HepG2 (cell line): Measurements from ENCODE around the gene TM4SF18. TPM values are rescaled to one million over a fixed set of nuclear protein-coding genes. Genes with fewer than 3 reads are reported as not detected.

Experiments used
- AKAP8 ChIP-seq: sonication (generic); formaldehyde crosslinking; IDR thresholded peaks from 2 replicates; pipeline ENCODE4 v1.5.1; 2020; ENCODE audit warnings: mild to moderate bottlenecking, missing genetic modification reagents
- CREB1 ChIP-seq, 2 experiments: fragments of 450-650 bp in 1 of 2; IDR thresholded peaks; 2 replicates each; pipeline ENCODE4 v1.6.1; 2016 to 2017; ENCODE audit warnings: control low read depth in 1 of 2, mild to moderate bottlenecking in 1 of 2, missing compliant biosample characterization in 1 of 2, missing genetic modification characterization in 1 of 2
- GABPB1 ChIP-seq: IDR thresholded peaks from 2 replicates; pipeline ENCODE4 v1.6.1; 2016; ENCODE audit warnings: mild to moderate bottlenecking, missing genetic modification reagents, moderate library complexity, missing compliant biosample characterization
- HMG20B ChIP-seq: conservative IDR thresholded peaks from 2 replicates; pipeline ENCODE4 v1.6.1; 2016; ENCODE audit warnings: missing genetic modification reagents, missing compliant biosample characterization
- IRF2 ChIP-seq: IDR thresholded peaks from 2 replicates; pipeline ENCODE4 v1.6.1; 2018; ENCODE audit warnings: missing genetic modification reagents, missing compliant biosample characterization
- PHF21A ChIP-seq: sonication (generic); formaldehyde crosslinking; IDR thresholded peaks from 2 replicates; pipeline ENCODE4 v1.5.0; 2020; ENCODE audit warnings: mild to moderate bottlenecking, missing genetic modification reagents
- RBAK ChIP-seq: sonication (generic); formaldehyde crosslinking; IDR thresholded peaks from 2 replicates; pipeline ENCODE4 v1.5.1; 2020; ENCODE audit warnings: mild to moderate bottlenecking, missing genetic modification reagents
- SALL2 ChIP-seq: sonication (generic); formaldehyde crosslinking; IDR thresholded peaks from 2 replicates; pipeline ENCODE4 v1.8.1; 2023; ENCODE audit warnings: mild to moderate bottlenecking, missing genetic modification reagents, inconsistent platforms
- SATB2 ChIP-seq: sonication (generic); formaldehyde crosslinking; IDR thresholded peaks from 2 replicates; pipeline ENCODE4 v1.5.0; 2020; ENCODE audit warnings: missing genetic modification reagents
- SCMH1 ChIP-seq: sonication (generic); formaldehyde crosslinking; IDR thresholded peaks from 2 replicates; pipeline ENCODE4 v1.9.0; 2021; ENCODE audit warnings: missing genetic modification reagents, mild to moderate bottlenecking, borderline replicate concordance
- TCF7L2 ChIP-seq: IDR thresholded peaks from 2 replicates; pipeline ENCODE4 v1.6.1; 2011; ENCODE audit warnings: mild to moderate bottlenecking, low read depth, low read length, moderate library complexity
- ZBTB42 ChIP-seq: sonication (generic); formaldehyde crosslinking; IDR thresholded peaks from 2 replicates; pipeline ENCODE4 v1.5.0; 2020; ENCODE audit warnings: mild to moderate bottlenecking, missing genetic modification reagents
- ZNF773 ChIP-seq: sonication (generic); formaldehyde crosslinking; IDR thresholded peaks from 2 replicates; pipeline ENCODE4 v1.4.0; 2020; ENCODE audit warnings: missing genetic modification reagents, borderline replicate concordance
- ZNF777 ChIP-seq: sonication (generic); formaldehyde crosslinking; IDR thresholded peaks from 2 replicates; pipeline ENCODE4 v1.4.0; 2020; ENCODE audit warnings: missing genetic modification reagents
- ZNF790 ChIP-seq: sonication (generic); formaldehyde crosslinking; IDR thresholded peaks from 2 replicates; pipeline ENCODE4 v1.8.0; 2022; ENCODE audit warnings: missing genetic modification reagents, mild to moderate bottlenecking, borderline replicate concordance
- ZSCAN22 ChIP-seq: sonication (generic); formaldehyde crosslinking; IDR thresholded peaks from 2 replicates; pipeline ENCODE4 v1.4.0; 2020; ENCODE audit warnings: mild to moderate bottlenecking, missing genetic modification reagents
- polyA plus RNA-seq, 8 experiments: library from polyadenylated mRNA; depleted of rRNA in 3 of 8; stranded (reverse) in 7 of 8; unstranded in 1 of 8; fragments of >200 nt; fragmentation: Illumina TruSeq in 4 of 8; extraction: Trizol in 4 of 8; gene quantifications; 2 replicates each; pipeline versions ENCODE4 v1.2.1 to v1.2.3, GENCODE V29; 2011 to 2016; ENCODE audit warnings: low read depth in 4 of 8, missing spikeins in 1 of 8, mixed read lengths in 1 of 8; ENCODE audit not compliant: insufficient read depth in 1 of 8
- total RNA-seq, 5 experiments: library from RNA; depleted of rRNA; stranded (reverse); fragments of >200 nt; fragmentation: Illumina TruSeq; extraction: Trizol; gene quantifications; 2 replicates each; pipeline ENCODE4 v1.2.3, GENCODE V29; 2016; ENCODE audit warnings: low read depth in 1 of 5
- TF ChIP-seq, protein P1 (sequence below), 2 experiments: IDR thresholded peaks; 2 replicates each; pipeline ENCODE4 v1.6.1; 2011 to 2012; ENCODE audit warnings: low read length in 2 of 2, borderline replicate concordance in 1 of 2, low read depth in 1 of 2, mild to moderate bottlenecking in 1 of 2, moderate library complexity in 1 of 2
- TF ChIP-seq, protein P2 (sequence below): sonication (generic); formaldehyde crosslinking; IDR thresholded peaks from 2 replicates; pipeline ENCODE4 v1.4.0; 2020; ENCODE audit warnings: mild to moderate bottlenecking, missing genetic modification reagents
- TF ChIP-seq, protein P3 (sequence below): IDR thresholded peaks from 2 replicates; pipeline ENCODE4 v1.6.1; 2016; ENCODE audit warnings: low read depth, control low read depth

Gene TM4SF18
- total and polyA plus RNA-seq, 2 of the 13 experiments (the other 11 are each of a cell fraction or from before 2014, with no cell fraction given): 0.15 TPM; not detected in 1

DNA sequence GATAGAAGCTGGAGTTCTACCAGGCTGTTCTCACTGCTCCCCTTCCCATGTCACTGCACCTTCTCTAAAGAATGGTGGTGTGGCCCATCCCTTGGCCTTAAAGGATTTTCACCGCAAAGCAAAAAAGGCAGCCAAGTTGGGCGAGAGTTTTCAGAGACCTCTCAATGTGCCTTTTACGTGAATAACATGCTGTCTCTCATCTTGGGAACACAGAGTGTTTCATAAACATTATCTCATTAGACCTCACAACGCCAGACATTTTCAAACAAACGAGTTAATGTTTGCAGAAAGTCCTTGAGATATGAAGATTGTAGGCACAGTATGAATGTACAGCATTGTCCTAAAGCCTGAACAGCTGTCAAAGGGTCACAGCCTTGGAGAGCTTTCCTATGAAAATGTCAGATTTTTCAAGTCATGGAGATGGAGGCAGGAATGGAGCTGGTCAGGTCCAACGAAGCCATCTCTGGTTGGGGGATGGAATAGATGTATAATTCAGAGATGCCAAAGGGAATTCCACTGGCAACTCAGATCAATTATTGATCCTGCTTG lies 22.7 kb upstream of the TM4SF18 start (continued):
- TF ChIP-seq SALL2: peak; percentile 91; the same call in 1 of the 2 replicates
- TF ChIP-seq ZNF777 (CRISPR knock-in tag): no peak
- peak; percentile 41; the same call in 1 of the 2 replicates for TF ChIP-seq CREB1 (IDR thresholded peaks at IDR 0.05)
- peak; percentile 86 for TF ChIP-seq CREB1 (CRISPR knock-in tag; IDR thresholded peaks at IDR 0.05)
- TF ChIP-seq PHF21A (CRISPR knock-in tag): peak; percentile 77; the same call in 1 of the 2 replicates
- no peak for TF ChIP-seq ZNF790
- TF ChIP-seq TCF7L2: no peak
- TF ChIP-seq, protein P1, sequence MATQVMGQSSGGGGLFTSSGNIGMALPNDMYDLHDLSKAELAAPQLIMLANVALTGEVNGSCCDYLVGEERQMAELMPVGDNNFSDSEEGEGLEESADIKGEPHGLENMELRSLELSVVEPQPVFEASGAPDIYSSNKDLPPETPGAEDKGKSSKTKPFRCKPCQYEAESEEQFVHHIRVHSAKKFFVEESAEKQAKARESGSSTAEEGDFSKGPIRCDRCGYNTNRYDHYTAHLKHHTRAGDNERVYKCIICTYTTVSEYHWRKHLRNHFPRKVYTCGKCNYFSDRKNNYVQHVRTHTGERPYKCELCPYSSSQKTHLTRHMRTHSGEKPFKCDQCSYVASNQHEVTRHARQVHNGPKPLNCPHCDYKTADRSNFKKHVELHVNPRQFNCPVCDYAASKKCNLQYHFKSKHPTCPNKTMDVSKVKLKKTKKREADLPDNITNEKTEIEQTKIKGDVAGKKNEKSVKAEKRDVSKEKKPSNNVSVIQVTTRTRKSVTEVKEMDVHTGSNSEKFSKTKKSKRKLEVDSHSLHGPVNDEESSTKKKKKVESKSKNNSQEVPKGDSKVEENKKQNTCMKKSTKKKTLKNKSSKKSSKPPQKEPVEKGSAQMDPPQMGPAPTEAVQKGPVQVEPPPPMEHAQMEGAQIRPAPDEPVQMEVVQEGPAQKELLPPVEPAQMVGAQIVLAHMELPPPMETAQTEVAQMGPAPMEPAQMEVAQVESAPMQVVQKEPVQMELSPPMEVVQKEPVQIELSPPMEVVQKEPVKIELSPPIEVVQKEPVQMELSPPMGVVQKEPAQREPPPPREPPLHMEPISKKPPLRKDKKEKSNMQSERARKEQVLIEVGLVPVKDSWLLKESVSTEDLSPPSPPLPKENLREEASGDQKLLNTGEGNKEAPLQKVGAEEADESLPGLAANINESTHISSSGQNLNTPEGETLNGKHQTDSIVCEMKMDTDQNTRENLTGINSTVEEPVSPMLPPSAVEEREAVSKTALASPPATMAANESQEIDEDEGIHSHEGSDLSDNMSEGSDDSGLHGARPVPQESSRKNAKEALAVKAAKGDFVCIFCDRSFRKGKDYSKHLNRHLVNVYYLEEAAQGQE (IDR thresholded peaks at IDR 0.05; ENCODE audit: borderline replicate concordance in 1 of 2, low read depth in 1 of 2, low read length in 2 of 2): 0 out of 4 replicates have a peak, but pooled peaks of 1 of the 2 experiments have one; percentile 39
- TF ChIP-seq SCMH1 (CRISPR knock-in tag): no peak
- TF ChIP-seq IRF2: peak; percentile 87; the same call in 1 of the 2 replicates
- peak; percentile 73; the same call in 1 of the 2 replicates for TF ChIP-seq HMG20B (CRISPR knock-in tag)
- TF ChIP-seq ZBTB42: no peak
- no peak for TF ChIP-seq GABPB1
- TF ChIP-seq, protein P2, sequence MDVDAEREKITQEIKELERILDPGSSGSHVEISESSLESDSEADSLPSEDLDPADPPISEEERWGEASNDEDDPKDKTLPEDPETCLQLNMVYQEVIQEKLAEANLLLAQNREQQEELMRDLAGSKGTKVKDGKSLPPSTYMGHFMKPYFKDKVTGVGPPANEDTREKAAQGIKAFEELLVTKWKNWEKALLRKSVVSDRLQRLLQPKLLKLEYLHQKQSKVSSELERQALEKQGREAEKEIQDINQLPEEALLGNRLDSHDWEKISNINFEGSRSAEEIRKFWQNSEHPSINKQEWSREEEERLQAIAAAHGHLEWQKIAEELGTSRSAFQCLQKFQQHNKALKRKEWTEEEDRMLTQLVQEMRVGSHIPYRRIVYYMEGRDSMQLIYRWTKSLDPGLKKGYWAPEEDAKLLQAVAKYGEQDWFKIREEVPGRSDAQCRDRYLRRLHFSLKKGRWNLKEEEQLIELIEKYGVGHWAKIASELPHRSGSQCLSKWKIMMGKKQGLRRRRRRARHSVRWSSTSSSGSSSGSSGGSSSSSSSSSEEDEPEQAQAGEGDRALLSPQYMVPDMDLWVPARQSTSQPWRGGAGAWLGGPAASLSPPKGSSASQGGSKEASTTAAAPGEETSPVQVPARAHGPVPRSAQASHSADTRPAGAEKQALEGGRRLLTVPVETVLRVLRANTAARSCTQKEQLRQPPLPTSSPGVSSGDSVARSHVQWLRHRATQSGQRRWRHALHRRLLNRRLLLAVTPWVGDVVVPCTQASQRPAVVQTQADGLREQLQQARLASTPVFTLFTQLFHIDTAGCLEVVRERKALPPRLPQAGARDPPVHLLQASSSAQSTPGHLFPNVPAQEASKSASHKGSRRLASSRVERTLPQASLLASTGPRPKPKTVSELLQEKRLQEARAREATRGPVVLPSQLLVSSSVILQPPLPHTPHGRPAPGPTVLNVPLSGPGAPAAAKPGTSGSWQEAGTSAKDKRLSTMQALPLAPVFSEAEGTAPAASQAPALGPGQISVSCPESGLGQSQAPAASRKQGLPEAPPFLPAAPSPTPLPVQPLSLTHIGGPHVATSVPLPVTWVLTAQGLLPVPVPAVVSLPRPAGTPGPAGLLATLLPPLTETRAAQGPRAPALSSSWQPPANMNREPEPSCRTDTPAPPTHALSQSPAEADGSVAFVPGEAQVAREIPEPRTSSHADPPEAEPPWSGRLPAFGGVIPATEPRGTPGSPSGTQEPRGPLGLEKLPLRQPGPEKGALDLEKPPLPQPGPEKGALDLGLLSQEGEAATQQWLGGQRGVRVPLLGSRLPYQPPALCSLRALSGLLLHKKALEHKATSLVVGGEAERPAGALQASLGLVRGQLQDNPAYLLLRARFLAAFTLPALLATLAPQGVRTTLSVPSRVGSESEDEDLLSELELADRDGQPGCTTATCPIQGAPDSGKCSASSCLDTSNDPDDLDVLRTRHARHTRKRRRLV (CRISPR knock-in tag): no peak
- TF ChIP-seq ZSCAN22 (CRISPR knock-in tag): no peak
- TF ChIP-seq, protein P3, sequence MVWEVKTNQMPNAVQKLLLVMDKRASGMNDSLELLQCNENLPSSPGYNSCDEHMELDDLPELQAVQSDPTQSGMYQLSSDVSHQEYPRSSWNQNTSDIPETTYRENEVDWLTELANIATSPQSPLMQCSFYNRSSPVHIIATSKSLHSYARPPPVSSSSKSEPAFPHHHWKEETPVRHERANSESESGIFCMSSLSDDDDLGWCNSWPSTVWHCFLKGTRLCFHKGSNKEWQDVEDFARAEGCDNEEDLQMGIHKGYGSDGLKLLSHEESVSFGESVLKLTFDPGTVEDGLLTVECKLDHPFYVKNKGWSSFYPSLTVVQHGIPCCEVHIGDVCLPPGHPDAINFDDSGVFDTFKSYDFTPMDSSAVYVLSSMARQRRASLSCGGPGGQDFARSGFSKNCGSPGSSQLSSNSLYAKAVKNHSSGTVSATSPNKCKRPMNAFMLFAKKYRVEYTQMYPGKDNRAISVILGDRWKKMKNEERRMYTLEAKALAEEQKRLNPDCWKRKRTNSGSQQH: no peak; the same call in 1 of the 2 replicates
- 0 out of 2 replicates have a peak, but pooled peaks have one; percentile 38 for TF ChIP-seq ZNF773 (CRISPR knock-in tag)
- TF ChIP-seq AKAP8 (CRISPR knock-in tag): no peak
- TF ChIP-seq SATB2: peak; percentile 67; the same call in 1 of the 2 replicates
- TF ChIP-seq RBAK (CRISPR knock-in tag): no peak
